Mesenteric fat pad (tissue), 1 donor: ENCODE data around the gene SCN2B. TPM values are rescaled to one million over a fixed set of nuclear protein-coding genes. Genes with fewer than 3 reads are reported as not detected.

Experiments
- DNase-seq: peaks from one replicate; pipeline ENCODE4 v3.0.0-alpha.2; 2020; ENCODE audit warnings: low spot score
- total RNA-seq: library from RNA; stranded (reverse); fragmentation: NEBNext Ultra II Directional; extraction: Animal tissue kit (Norgen Biotek cat#: 25700); gene quantifications from one replicate; pipeline ENCODE4 v1.2.1, GENCODE V29; 2021
- donor health status: DM: yes; HTN: yes; CAD: no.

SCN2B gene
- total RNA-seq, 1 donor from 2014 or later, result not detected

DNA sequence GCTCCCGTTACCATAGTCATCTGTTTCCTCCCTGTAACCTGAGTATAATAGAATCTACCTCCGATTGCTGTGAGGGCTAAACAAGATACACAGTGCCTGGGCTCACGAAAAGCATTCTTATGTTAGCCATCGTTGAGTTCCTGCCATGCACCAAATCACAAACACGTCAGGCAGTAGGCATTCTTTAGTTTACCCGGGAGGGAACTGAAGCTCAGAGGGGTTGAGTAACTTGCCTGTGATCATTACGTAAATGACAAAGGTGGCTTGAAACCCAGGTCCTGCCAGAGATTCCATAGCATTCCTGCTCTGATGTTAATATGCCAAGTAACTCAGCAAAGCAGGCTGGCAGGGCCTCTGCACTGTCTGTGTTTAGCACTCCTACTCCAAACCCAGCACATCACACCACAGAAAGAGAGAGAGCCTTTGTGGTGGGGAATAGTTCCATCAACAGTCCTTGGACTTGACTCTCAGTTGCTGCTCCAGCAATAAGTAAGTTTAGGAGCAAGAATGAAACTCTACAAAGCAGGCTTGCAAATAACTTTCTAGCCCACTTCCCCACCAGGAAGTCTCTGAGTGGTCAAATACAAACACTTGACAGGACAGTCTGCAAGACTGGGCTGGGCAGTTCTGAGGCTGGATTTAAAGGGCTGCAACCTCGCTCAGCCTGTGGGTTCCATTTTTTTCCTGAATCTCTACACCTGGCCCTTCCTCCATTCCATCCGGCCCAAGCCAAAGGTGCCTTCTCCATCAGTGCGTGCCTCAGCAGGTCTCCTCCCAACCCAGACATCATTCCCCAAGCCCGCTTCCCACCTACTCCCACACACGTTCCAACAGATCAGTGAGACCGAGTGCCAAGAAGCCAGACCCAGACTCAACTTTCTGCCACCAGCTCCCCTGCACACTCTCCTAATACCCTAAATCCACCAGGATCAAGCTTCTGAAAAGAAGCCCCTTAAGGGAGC, 1.1 kb downstream of the SCN2B start:
- no peak for DNase-seq

DNA sequence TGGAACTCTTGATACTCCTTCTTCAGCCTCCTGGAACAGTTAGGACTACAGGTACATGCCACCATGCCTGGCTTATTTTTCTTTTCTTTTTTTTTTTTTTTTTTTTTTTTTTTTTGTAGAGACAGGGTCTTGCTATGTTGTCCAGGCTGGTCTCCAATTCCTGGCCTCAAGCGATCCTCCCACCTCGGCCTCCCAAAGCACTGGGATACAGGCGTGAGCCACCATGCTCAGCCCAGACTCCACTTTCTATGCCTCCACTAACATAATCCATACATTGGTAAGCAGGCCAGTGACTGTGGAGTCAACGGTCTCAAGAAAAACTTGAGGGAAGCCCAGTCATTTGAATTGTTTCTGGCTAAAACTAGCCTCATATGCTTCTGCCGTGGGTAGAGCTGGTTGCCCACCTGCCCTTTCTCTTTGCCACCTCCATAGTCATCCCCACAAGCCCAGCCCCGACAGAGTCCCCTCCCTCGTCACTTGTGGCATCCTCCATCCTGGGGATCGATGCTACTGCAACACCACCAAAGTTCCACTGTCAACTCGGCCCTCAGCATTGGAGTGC, 2.4 kb downstream of the SCN2B start:
- DNase-seq, result no peak

DNA sequence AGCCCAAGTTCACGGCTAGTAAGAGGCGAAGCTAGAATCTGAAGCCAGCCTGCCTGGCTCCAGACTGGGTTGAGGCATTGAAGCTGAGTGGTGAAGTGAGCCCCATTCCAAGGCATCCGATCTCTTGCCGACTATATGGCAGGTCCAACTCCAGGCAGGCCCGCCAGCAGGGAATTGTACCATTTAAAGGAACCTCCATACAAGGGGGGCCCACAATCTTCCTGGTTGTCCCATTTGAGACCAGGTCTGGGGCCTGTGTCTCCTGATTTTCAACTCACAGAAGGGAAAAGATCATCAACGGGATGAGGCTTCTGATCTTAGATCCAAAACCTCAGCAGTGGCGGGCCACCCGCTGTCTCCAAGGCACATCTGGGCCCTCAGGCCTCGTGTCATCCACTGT, 4.1 kb downstream of the SCN2B start:
- no peak for DNase-seq

DNA sequence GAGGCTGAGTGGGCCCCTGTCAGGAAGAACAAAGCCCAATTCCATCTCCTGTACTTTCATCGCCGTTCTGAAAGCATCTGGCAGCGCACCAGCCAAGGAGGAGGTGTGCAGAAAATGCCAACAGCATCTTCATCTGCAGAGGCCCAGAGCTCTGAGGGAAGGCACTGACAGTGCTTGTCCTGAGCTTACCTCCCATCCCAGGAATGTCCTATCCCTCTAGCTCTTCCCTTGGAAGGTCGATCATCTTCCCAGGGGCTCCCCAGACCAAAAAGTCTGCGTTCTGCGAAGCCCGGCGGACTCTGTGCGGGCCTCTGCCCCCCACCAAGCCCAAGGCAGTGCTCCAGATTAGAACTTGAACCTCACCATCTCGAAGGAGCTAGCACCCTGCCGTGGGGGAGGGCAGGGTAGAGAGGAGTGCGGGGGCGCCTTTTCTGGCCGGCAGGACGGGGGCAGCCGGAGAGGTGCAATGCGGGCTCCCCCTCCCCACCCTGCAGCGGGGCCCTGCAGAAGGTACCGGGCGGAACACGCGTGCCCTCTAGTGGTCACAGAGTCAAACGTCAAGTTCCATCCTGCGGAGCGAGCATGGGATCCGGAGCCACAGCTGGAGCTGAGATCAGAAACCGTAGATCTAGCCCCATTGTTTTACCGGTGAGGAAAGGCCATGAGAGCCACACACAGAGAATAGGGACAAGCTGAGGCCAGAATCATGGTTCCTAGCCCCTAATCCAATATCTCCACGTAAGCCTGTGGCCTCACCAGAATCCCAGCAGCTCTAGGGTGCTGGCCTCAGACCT, 5.0 kb downstream of the SCN2B start:
- no peak for DNase-seq

DNA sequence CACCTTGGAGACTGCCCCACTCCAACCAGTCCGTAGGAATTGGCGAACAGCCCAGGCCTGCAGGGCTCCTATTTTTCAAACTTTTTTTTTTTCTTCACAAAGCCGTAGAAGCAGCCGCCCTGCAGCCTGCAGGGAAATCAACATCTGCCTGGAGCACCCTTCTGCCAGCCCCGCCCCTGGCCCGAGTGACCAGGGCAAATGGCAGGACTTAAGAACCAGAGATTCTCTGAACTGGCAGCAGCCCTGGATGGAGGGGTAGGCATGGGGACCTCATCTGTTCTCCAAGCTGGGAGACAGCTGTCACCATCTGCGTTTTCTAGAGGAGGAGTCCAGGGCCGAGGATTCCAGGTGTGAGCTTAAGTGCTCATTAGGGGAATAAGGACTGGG, 5.6 kb downstream of the SCN2B start:
- DNase-seq, result no peak

- no peak for DNase-seq
Measured at GRCh38 chr11:118170231-118170630, 6.2 kb downstream of the SCN2B start.

DNA sequence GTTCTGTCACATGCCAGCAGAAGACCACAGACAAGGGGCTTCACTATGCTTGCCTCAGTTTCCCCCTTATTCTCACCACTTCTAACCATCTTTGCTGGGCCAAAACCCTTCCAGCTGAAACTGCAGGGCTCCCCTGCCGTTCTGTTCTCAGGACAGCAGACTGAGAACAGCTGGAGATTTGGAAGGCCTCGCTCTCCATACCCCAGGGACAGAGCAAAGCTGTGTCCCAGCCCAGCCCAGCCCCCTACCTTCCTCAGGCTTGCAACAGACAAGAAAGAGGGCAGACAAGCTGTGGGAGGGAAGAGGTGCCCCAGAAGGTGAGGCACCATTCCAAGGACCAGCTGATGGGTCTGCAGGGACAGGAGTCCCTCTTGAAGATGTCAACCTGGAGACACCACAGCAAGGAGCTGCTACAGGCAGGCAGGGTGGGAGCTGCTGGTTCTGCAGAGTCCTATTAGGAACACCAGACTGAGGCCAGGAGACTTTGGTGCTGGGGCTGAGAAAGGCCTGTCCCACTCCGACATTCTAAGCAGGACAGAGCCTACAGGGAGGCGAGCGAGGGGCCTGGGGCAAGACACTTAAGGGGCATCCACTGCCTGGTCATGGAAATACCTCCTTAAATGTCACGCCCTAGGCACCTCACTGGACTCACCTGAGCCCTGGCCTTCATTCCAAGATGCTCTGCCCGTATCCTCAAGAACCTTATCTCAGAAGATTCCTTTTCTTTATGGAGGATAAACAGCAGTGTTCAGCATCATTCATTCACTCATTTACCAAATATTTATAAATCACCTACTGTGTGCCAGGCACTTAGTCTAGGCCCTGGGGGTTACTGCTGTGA, 6.9 kb downstream of the SCN2B start:
- no peak for DNase-seq

DNA sequence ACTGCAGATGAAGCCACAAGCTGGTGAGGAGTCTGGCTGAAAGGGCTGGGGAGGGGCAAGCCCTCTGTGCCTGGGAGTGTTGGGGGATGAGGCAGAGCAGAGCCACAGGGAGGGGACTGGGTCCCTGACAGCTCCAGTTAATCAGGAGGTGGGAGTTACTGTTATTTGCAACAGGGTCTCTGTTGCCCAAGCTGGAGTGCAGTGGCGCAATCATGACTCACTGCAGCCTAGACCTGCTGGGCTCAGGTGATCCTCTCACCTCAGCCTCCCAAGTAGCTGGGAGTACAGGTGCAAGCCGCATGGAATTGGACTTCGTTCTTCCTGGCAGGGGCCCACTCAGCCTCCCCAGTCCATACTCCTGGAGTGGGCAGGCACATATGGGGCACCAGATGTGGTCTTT, 7.7 kb downstream of the SCN2B start:
- DNase-seq, result no peak

- no peak for DNase-seq
Measured at GRCh38 chr11:118168316-118168715, 8.1 kb downstream of the SCN2B start.

DNA sequence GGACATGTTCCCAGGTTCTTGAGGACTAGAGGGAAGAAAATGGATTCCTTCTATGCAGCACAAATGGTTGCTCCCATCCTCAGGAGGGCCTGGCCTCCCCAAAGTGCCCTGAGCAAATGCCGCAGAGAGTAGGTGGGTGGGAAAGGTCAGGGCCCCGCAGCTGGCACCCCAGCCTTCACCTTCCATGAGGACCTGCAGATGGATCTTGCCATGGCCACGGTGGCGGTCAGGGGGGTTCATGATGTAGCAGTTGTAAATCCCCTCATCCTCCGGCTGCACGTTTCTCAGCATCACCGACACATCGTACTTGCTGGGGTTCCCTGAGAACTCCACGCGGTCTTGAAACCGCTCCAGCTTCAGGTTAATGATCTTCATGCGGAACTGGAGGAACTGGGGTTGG, 8.5 kb downstream of the SCN2B start:
- DNase-seq, result no peak

- no peak for DNase-seq
Measured at GRCh38 chr11:118167253-118167652, 9.2 kb downstream of the SCN2B start.

DNA sequence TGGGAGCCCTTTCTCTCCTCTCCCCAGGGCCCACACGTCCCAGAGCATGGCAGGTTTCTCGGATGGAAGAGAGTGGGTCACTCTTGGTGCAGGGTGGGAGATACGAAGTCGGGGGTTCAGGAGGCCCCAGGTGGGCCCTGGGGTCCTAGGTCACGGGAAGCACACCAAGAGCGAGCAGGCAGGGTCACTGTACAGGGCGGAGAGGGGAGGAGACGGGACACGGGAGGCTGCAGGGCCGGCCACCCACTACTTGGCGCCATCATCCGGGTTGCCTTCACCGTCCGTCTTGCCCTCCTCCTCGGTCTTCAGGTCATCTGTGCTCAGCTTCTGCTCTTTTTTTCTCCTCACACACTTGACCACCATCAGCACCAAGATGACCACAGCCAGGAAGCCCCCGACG, 9.8 kb downstream of the SCN2B start:
- no peak for DNase-seq

DNA sequence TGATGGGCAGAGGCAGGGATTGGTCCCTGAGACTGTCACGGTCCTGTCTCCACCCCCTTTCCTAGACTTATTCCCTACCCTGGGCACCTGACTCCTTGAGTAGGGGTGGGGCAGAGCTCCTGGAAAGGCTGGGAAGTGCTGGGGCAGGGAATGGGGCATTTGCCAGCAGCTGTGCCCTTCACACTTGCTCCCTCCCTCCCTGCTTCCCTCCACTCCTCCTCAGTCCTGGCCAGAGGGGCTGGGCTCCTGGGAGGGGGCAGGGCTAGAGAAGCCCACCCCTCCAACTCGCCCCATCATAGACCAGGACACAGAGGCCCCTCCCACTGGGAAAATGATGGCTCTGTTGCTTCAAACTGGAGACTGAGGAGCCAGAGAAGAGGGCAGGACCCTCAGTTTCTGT, 11.6 kb downstream of the SCN2B start:
- no peak for DNase-seq

GRCh38 chr11:118163494-118163893, 12.9 kb downstream of the SCN2B start:
- no peak for DNase-seq

GRCh38 chr11:118162846-118163245, 13.6 kb downstream of the SCN2B start:
- DNase-seq, result no peak

- DNase-seq, result no peak
Measured at GRCh38 chr11:118161786-118162185, 14.7 kb downstream of the SCN2B start.

DNA sequence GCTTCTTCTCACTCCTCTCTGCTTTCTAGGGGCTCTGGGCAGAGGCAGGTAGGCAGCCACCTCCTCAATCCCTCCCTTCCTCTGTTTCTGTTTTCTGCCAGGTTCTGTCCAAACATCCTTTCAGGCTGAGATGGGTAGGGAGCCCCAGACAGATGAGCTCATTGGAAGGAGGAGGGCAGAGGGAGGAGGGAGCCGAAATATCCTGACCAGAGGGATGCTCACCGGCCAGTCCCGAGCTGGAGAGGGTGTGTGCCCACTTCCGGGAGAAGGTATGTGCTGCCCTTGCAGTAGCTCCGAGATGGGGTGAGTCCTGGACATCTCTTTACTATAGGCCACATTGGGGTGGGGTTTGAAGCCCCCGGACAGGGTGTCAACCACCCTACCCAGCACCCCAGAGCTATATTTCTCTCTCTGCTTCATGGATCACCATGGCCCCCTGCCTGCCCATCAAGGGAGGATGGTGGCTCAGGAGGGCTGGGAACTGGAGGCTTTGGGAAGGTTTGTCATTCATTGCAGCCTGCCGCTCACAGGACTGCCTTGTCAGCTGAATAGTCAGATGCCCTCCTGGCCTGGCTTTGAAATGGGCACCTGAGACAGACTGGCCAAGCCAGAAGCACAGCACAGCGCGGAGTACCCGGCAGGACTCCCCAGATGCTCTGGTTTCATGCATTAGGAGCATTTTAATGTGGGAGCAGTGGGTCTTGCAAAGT, 19.1 kb downstream of the SCN2B start:
- DNase-seq, result no peak

- no peak for DNase-seq
Measured at GRCh38 chr11:118156531-118157185, 19.8 kb downstream of the SCN2B start.

DNA sequence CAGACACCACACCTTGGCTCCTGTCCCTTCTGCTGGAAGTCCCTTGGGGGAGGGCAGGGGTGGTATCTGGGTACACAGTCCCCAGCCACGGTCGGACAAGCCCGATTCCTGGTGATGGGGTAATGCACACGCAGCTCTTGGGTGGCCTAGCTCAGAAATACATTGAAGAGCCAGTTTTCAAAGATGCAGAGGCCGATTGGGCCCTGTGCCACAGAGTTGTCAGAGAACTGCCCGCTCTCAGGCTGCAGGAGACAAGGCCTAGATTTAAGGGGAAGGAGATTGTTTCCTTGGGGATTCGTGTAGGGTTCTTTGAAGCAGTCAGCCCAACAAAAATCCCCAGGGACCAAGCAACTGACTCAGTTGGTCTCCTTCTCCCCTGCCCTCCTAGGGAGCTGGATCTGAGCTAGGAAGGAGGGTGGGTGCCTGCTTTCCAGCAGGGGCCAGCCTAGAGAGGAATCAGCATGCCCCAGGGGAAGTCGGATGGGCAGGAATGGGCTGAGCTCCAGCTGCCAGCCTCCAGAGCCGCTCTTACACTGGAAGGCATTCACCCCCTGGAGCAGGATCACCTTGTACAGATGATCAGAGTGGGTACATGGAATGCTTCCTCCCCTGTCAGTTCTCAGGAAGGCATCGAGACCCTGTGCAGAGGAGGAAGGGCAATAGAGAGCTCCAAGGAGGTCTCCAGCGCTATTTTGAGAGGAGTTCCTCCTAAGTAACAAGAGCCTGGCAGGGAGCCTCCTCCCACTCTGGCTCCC, 20.5 kb downstream of the SCN2B start:
- no peak for DNase-seq
